ENCODE results near the gene STAT5B.

Gene STAT5B

GRCh38 chr17:42313773-42314566, 37.8 kb upstream of the STAT5B start:
- no peaks in the 10 kb centered on the region for H3K27me3 ChIP-seq (ENCODE audit: control insufficient read depth in 5 of 5, insufficient read depth in 4 of 5, low read length in 5 of 5)
- H3K9ac ChIP-seq (ENCODE audit: low read length in 5 of 5): no peak overlapping the region
- H3K4me3 ChIP-seq (ENCODE audit: low read depth in 1 of 5, low read length in 5 of 5): no peak overlapping the region
- H3K4me1 ChIP-seq (ENCODE audit: control insufficient read depth in 5 of 5, insufficient read depth in 5 of 5, low read length in 5 of 5): peaks cover 12 to 60% (median 51%) of the 10 kb centered on the region in 5 donors
- H3K36me3 ChIP-seq (ENCODE audit: control insufficient read depth in 5 of 5, insufficient read depth in 5 of 5, low read length in 5 of 5): peaks cover 11 to 80% (median 64%) of the 10 kb centered on the region in 5 donors
- H3K27ac ChIP-seq (ENCODE audit: low read depth, low read length): peak overlapping the region; percentile 24
- no peaks in the 10 kb centered on the region for H3K9me3 ChIP-seq (ENCODE audit: control insufficient read depth in 5 of 5, low read length in 5 of 5)

- peak overlapping the region; percentile 24 for H3K27ac ChIP-seq (ENCODE audit: low read depth, low read length)
- no peak overlapping the region for H3K9ac ChIP-seq (ENCODE audit: low read length in 5 of 5)
- H3K4me1 ChIP-seq (ENCODE audit: control insufficient read depth in 5 of 5, insufficient read depth in 5 of 5, low read length in 5 of 5): peaks cover 12 to 58% (median 55%) of the 10 kb centered on the region in 5 donors
- no peaks in the 10 kb centered on the region for H3K27me3 ChIP-seq (ENCODE audit: control insufficient read depth in 5 of 5, insufficient read depth in 4 of 5, low read length in 5 of 5)
- peaks cover 11 to 80% (median 66%) of the 10 kb centered on the region in 5 donors for H3K36me3 ChIP-seq (ENCODE audit: control insufficient read depth in 5 of 5, insufficient read depth in 5 of 5, low read length in 5 of 5)
- H3K4me3 ChIP-seq (ENCODE audit: low read depth in 1 of 5, low read length in 5 of 5): no peak overlapping the region
- H3K9me3 ChIP-seq (ENCODE audit: control insufficient read depth in 5 of 5, low read length in 5 of 5): no peaks in the 10 kb centered on the region
Measured at GRCh38 chr17:42313389-42313772, 37.2 kb upstream of the STAT5B start.

- peaks cover 12 to 62% (median 54%) of the 10 kb centered on the region in 5 donors for H3K4me1 ChIP-seq (ENCODE audit: control insufficient read depth in 5 of 5, insufficient read depth in 5 of 5, low read length in 5 of 5)
- H3K27me3 ChIP-seq (ENCODE audit: control insufficient read depth in 5 of 5, insufficient read depth in 4 of 5, low read length in 5 of 5): no peaks in the 10 kb centered on the region
- peak overlapping the region in 1 of 5 donors; percentile 6 for H3K4me3 ChIP-seq (ENCODE audit: low read depth in 1 of 5, low read length in 5 of 5)
- H3K36me3 ChIP-seq (ENCODE audit: control insufficient read depth in 5 of 5, insufficient read depth in 5 of 5, low read length in 5 of 5): peaks cover 10 to 80% (median 69%) of the 10 kb centered on the region in 5 donors
- H3K9ac ChIP-seq (ENCODE audit: low read length in 5 of 5): no peak overlapping the region
- no peaks in the 10 kb centered on the region for H3K9me3 ChIP-seq (ENCODE audit: control insufficient read depth in 5 of 5, low read length in 5 of 5)
- H3K27ac ChIP-seq (ENCODE audit: low read depth, low read length): peak overlapping the region; percentile 85
Measured at GRCh38 chr17:42312285-42313130, 36.3 kb upstream of the STAT5B start.

- Histone ChIP-seq H3K27ac (ENCODE audit: low read depth, low read length) (peak overlapping the region; percentile 85), H3K27me3 (ENCODE audit: control insufficient read depth in 5 of 5, insufficient read depth in 4 of 5, low read length in 5 of 5) (no peaks in the 10 kb centered on the region), H3K4me1 (ENCODE audit: control insufficient read depth in 5 of 5, insufficient read depth in 5 of 5, low read length in 5 of 5) (peaks cover 12 to 62% (median 54%) of the 10 kb centered on the region in 5 donors), H3K4me3 (ENCODE audit: low read depth in 1 of 5, low read length in 5 of 5) (no peak overlapping the region), H3K9ac (ENCODE audit: low read length in 5 of 5) (peak overlapping the region in 1 of 5 donors; percentile 44), H3K36me3 (ENCODE audit: control insufficient read depth in 5 of 5, insufficient read depth in 5 of 5, low read length in 5 of 5) (peaks cover 4 to 80% (median 69%) of the 10 kb centered on the region in 5 donors), H3K9me3 (ENCODE audit: control insufficient read depth in 5 of 5, low read length in 5 of 5) (no peaks in the 10 kb centered on the region)
Measured at GRCh38 chr17:42312035-42312284, 35.8 kb upstream of the STAT5B start.

- Histone ChIP-seq H3K9ac (ENCODE audit: low read length in 5 of 5) (peak overlapping the region in 3 of 5 donors; percentile 21 to 64 (median 54)), H3K27me3 (ENCODE audit: control insufficient read depth in 5 of 5, insufficient read depth in 4 of 5, low read length in 5 of 5) (no peaks in the 10 kb centered on the region), H3K27ac (ENCODE audit: low read depth, low read length) (peak overlapping the region; percentile 85), H3K36me3 (ENCODE audit: control insufficient read depth in 5 of 5, insufficient read depth in 5 of 5, low read length in 5 of 5) (peaks cover under 1 to 80% (median 68%) of the 10 kb centered on the region in 5 donors), H3K9me3 (ENCODE audit: control insufficient read depth in 5 of 5, low read length in 5 of 5) (no peaks in the 10 kb centered on the region), H3K4me1 (ENCODE audit: control insufficient read depth in 5 of 5, insufficient read depth in 5 of 5, low read length in 5 of 5) (peaks cover 12 to 62% (median 54%) of the 10 kb centered on the region in 5 donors), H3K4me3 (ENCODE audit: low read depth in 1 of 5, low read length in 5 of 5) (no peak overlapping the region)
Measured at GRCh38 chr17:42311240-42312034, 35.2 kb upstream of the STAT5B start.

- H3K4me1 ChIP-seq (ENCODE audit: control insufficient read depth in 5 of 5, insufficient read depth in 5 of 5, low read length in 5 of 5): peaks cover 12 to 62% (median 53%) of the 10 kb centered on the region in 5 donors
- H3K27ac ChIP-seq (ENCODE audit: low read depth, low read length): peak overlapping the region; percentile 85
- H3K9me3 ChIP-seq (ENCODE audit: control insufficient read depth in 5 of 5, low read length in 5 of 5): no peaks in the 10 kb centered on the region
- H3K9ac ChIP-seq (ENCODE audit: low read length in 5 of 5): peak overlapping the region in 3 of 5 donors; percentile 21 to 64 (median 54)
- no peak overlapping the region for H3K4me3 ChIP-seq (ENCODE audit: low read depth in 1 of 5, low read length in 5 of 5)
- H3K27me3 ChIP-seq (ENCODE audit: control insufficient read depth in 5 of 5, insufficient read depth in 4 of 5, low read length in 5 of 5): no peaks in the 10 kb centered on the region
- H3K36me3 ChIP-seq (ENCODE audit: control insufficient read depth in 5 of 5, insufficient read depth in 5 of 5, low read length in 5 of 5): peaks cover 0 to 80% (median 72%) of the 10 kb centered on the region in 5 donors
Measured at GRCh38 chr17:42310787-42311215, 34.6 kb upstream of the STAT5B start.

GRCh38 chr17:42309986-42310786, 34.0 kb upstream of the STAT5B start:
- peak overlapping the region; percentile 85 for H3K27ac ChIP-seq (ENCODE audit: low read depth, low read length)
- no peaks in the 10 kb centered on the region for H3K27me3 ChIP-seq (ENCODE audit: control insufficient read depth in 5 of 5, insufficient read depth in 4 of 5, low read length in 5 of 5)
- no peak overlapping the region for H3K4me3 ChIP-seq (ENCODE audit: low read depth in 1 of 5, low read length in 5 of 5)
- H3K36me3 ChIP-seq (ENCODE audit: control insufficient read depth in 5 of 5, insufficient read depth in 5 of 5, low read length in 5 of 5): peaks cover 0 to 79% (median 72%) of the 10 kb centered on the region in 5 donors
- H3K4me1 ChIP-seq (ENCODE audit: control insufficient read depth in 5 of 5, insufficient read depth in 5 of 5, low read length in 5 of 5): peaks cover 12 to 61% (median 48%) of the 10 kb centered on the region in 5 donors
- no peak overlapping the region for H3K9ac ChIP-seq (ENCODE audit: low read length in 5 of 5)
- H3K9me3 ChIP-seq (ENCODE audit: control insufficient read depth in 5 of 5, low read length in 5 of 5): no peaks in the 10 kb centered on the region

GRCh38 chr17:42309142-42309541, 33.0 kb upstream of the STAT5B start:
- Histone ChIP-seq H3K36me3 (ENCODE audit: control insufficient read depth in 5 of 5, insufficient read depth in 5 of 5, low read length in 5 of 5) (peaks cover 0 to 81% (median 75%) of the 10 kb centered on the region in 5 donors), H3K9me3 (ENCODE audit: control insufficient read depth in 5 of 5, low read length in 5 of 5) (no peaks in the 10 kb centered on the region), H3K4me1 (ENCODE audit: control insufficient read depth in 5 of 5, insufficient read depth in 5 of 5, low read length in 5 of 5) (peaks cover 12 to 52% (median 39%) of the 10 kb centered on the region in 5 donors), H3K4me3 (ENCODE audit: low read depth in 1 of 5, low read length in 5 of 5) (no peak overlapping the region), H3K27ac (ENCODE audit: low read depth, low read length) (peak overlapping the region; percentile 27), H3K27me3 (ENCODE audit: control insufficient read depth in 5 of 5, insufficient read depth in 4 of 5, low read length in 5 of 5) (no peaks in the 10 kb centered on the region), H3K9ac (ENCODE audit: low read length in 5 of 5) (peak overlapping the region in 1 of 5 donors; percentile 6)

- Histone ChIP-seq H3K9me3 (ENCODE audit: control insufficient read depth in 5 of 5, low read length in 5 of 5) (no peaks in the 10 kb centered on the region), H3K9ac (ENCODE audit: low read length in 5 of 5) (peak overlapping the region in 1 of 5 donors; percentile 6), H3K36me3 (ENCODE audit: control insufficient read depth in 5 of 5, insufficient read depth in 5 of 5, low read length in 5 of 5) (peaks cover 0 to 81% (median 74%) of the 10 kb centered on the region in 5 donors), H3K27me3 (ENCODE audit: control insufficient read depth in 5 of 5, insufficient read depth in 4 of 5, low read length in 5 of 5) (no peaks in the 10 kb centered on the region), H3K4me3 (ENCODE audit: low read depth in 1 of 5, low read length in 5 of 5) (no peak overlapping the region), H3K4me1 (ENCODE audit: control insufficient read depth in 5 of 5, insufficient read depth in 5 of 5, low read length in 5 of 5) (peaks cover 12 to 49% (median 39%) of the 10 kb centered on the region in 5 donors), H3K27ac (ENCODE audit: low read depth, low read length) (peak overlapping the region; percentile 23)
Measured at GRCh38 chr17:42308446-42308845, 32.3 kb upstream of the STAT5B start.

Data from subcutaneous abdominal adipose tissue (tissue), 5 donors.